Endothelial cell of umbilical vein (primary cell): ENCODE data around the gene ALG13. TPM values are rescaled to one million over a fixed set of nuclear protein-coding genes. Genes with fewer than 3 reads are reported as not detected.

Source experiments
- BruUV-seq: library from RNA; stranded (reverse); fragments of 400-500 nt; replicated peaks from 2 replicates; lab custom pipeline; 2021; lab: Mats Ljungman, UMichigan
- CTCF ChIA-PET: fragments of 300-600, 350-600 bp; sonication (Branson Sonifier 250); formaldehyde crosslinking; loops from one replicate; lab custom pipeline; 2021; ENCODE audit warnings: antibody characterized with exemption, inconsistent platforms; lab: Charles Lee
- POLR2A ChIA-PET: fragments of 300-600, 350-600 bp; sonication (Branson Sonifier 250); formaldehyde crosslinking; loops from one replicate; lab custom pipeline; 2021; ENCODE audit warnings: antibody characterized with exemption, inconsistent platforms; lab: Charles Lee
- DNase-seq: peaks from one replicate; pipeline ENCODE4 v3.0.0-alpha.2; 2011; ENCODE audit warnings: low read depth, low spot score
- FAIRE-seq: peaks from 2 replicates; lab custom pipeline; 2011; peaks lifted over from hg19 to GRCh38; lab: Jason Lieb, UNC
- H2AFZ ChIP-seq: 2 replicates; pipeline ENCODE4 v1.6.0; 2012; ENCODE audit warnings: low read depth, low read length, control low read depth, inconsistent platforms
- H3K27ac ChIP-seq: 2 replicates; pipeline ENCODE4 v1.5.1; 2011; ENCODE audit warnings: low read depth, mild to moderate bottlenecking, control low read depth, low read length, moderate library complexity; ENCODE audit not compliant: insufficient read depth
- H3K27me3 ChIP-seq, 2 experiments: 2 replicates each; pipeline versions ENCODE4 v1.6.0 to v1.6.1; 2011; ENCODE audit warnings: low read length in 2 of 2, mixed read lengths in 1 of 2; ENCODE audit not compliant: control insufficient read depth in 2 of 2, insufficient read depth in 2 of 2
- H3K36me3 ChIP-seq, 2 experiments: 2 replicates in 1 of 2; 3 replicates in 1 of 2; pipeline ENCODE4 v1.5.1; 2011; ENCODE audit warnings: low read length in 2 of 2, mild to moderate bottlenecking in 1 of 2, moderate library complexity in 1 of 2; ENCODE audit not compliant: control insufficient read depth in 2 of 2, insufficient read depth in 2 of 2; ENCODE audit errors: extremely low read depth in 1 of 2
- H3K4me1 ChIP-seq: 3 replicates; pipeline ENCODE4 v1.5.1; 2011; ENCODE audit warnings: mild to moderate bottlenecking, low read length; ENCODE audit not compliant: control insufficient read depth, insufficient read depth; ENCODE audit errors: extremely low read depth
- H3K4me2 ChIP-seq: 2 replicates; pipeline ENCODE4 v1.6.1; 2011; ENCODE audit warnings: low read length, control low read depth, mixed read lengths; ENCODE audit not compliant: insufficient read depth
- H3K4me3 ChIP-seq, 3 experiments: fragments of 200-600 bp in 1 of 3; sonication (generic), shearing (Covaris generic) in 1 of 3; replicated peaks in 1 of 3; 2 replicates each; pipeline ENCODE4 v1.5.1; 2011 to 2016; ENCODE audit warnings: control low read depth in 3 of 3, low read length in 3 of 3, mild to moderate bottlenecking in 2 of 3, inconsistent platforms in 1 of 3, low read depth in 1 of 3, moderate library complexity in 1 of 3; ENCODE audit not compliant: insufficient read depth in 1 of 3
- H3K79me2 ChIP-seq: 2 replicates; pipeline ENCODE4 v1.6.0; 2012; ENCODE audit warnings: low read length, inconsistent platforms; ENCODE audit not compliant: control insufficient read depth, insufficient read depth
- H3K9ac ChIP-seq: replicated peaks from 2 replicates; pipeline ENCODE3; 2011; ENCODE audit warnings: low read length, control low read depth; ENCODE audit not compliant: insufficient read depth; ENCODE audit errors: extremely low read depth
- H3K9me1 ChIP-seq: replicated peaks from 3 replicates; pipeline ENCODE4 v1.6.0; 2011; ENCODE audit warnings: mild to moderate bottlenecking, low read length; ENCODE audit not compliant: control insufficient read depth, insufficient read depth; ENCODE audit errors: extremely low read depth
- H3K9me3 ChIP-seq: replicated peaks from 2 replicates; pipeline ENCODE4 v1.5.1; 2012; ENCODE audit warnings: low read length, inconsistent platforms; ENCODE audit not compliant: control insufficient read depth, insufficient read depth
- H4K20me1 ChIP-seq: replicated peaks from 2 replicates; pipeline ENCODE3; 2011; ENCODE audit warnings: mild to moderate bottlenecking, low read length; ENCODE audit not compliant: control insufficient read depth, insufficient read depth; ENCODE audit errors: extremely low read depth
- EZH2 ChIP-seq: IDR thresholded peaks from 2 replicates; pipeline ENCODE4 v1.6.1; 2012; ENCODE audit warnings: borderline replicate concordance, low read depth, mild to moderate bottlenecking, moderate library complexity, low read length, inconsistent platforms; ENCODE audit not compliant: severe bottlenecking
- FOS ChIP-seq: IDR thresholded peaks from 2 replicates; pipeline ENCODE4 v1.6.1; 2011; ENCODE audit warnings: mild to moderate bottlenecking, low read length, moderate library complexity, borderline replicate concordance; ENCODE audit not compliant: insufficient read depth
- GATA2 ChIP-seq: IDR thresholded peaks from 2 replicates; pipeline ENCODE4 v1.7.0; 2011; ENCODE audit warnings: low read depth, mild to moderate bottlenecking, moderate library complexity, mixed read lengths, low read length; ENCODE audit not compliant: insufficient read length, insufficient read depth
- JUN ChIP-seq: IDR thresholded peaks from 2 replicates; pipeline ENCODE4 v1.6.1; 2011; ENCODE audit warnings: borderline replicate concordance, low read depth; ENCODE audit not compliant: insufficient read length, insufficient read depth
- MAX ChIP-seq: IDR thresholded peaks from 2 replicates; pipeline ENCODE4 v1.6.1; 2011; ENCODE audit not compliant: insufficient read depth, insufficient read length
- MYC ChIP-seq: IDR thresholded peaks from one replicate; pipeline ENCODE4 v1.6.1; 2011; ENCODE audit warnings: mild to moderate bottlenecking, low read depth, low read length
- POLR2A ChIP-seq: IDR thresholded peaks from 2 replicates; pipeline ENCODE4 v1.6.1; 2012; ENCODE audit warnings: low read depth, mild to moderate bottlenecking, control low read depth, low read length
- POLR2AphosphoS5 ChIP-seq: IDR thresholded peaks from 2 replicates; pipeline ENCODE4 v1.6.1; 2012; ENCODE audit warnings: low read depth, mild to moderate bottlenecking, control low read depth, low read length, moderate library complexity; ENCODE audit not compliant: insufficient read depth
- dilution Hi-C: fragments of 300-500 bp; cut with MboI; formaldehyde crosslinking; loops from one replicate; pipeline ENCODE4 v1.15.0; 2019; ENCODE audit warnings: low sequenced_read_pairs; ENCODE audit not compliant: extremely low pct_ligation_motif_present
- intact Hi-C: fragments of 100-400 bp; cut with micrococcal nuclease; formaldehyde crosslinking; loops from one replicate; pipeline ENCODE4 v1.10.0; 2022
- polyA plus RNA-seq, 4 experiments: library from polyadenylated mRNA; depleted of rRNA in 3 of 4; stranded (reverse) in 3 of 4; unstranded in 1 of 4; fragments of >200 nt; gene quantifications; 2 replicates each; pipeline versions ENCODE4 v1.2.1 to v1.2.3, GENCODE V29; 2011 to 2012; ENCODE audit warnings: missing spikeins in 1 of 4
- total RNA-seq: library from RNA; stranded (reverse); gene quantifications from 2 replicates; pipeline ENCODE4 v1.2.3, GENCODE V29; 2021
- TF ChIP-seq, protein P1 (sequence below), 2 donors: IDR thresholded peaks; 1 replicate in 1 of 2; 2 replicates in 1 of 2; pipeline ENCODE4 v1.5.1; 2011; ENCODE audit warnings: low read length in 2 of 2, mild to moderate bottlenecking in 2 of 2, moderate library complexity in 2 of 2, control low read depth in 1 of 2, inconsistent platforms in 1 of 2, low read depth in 1 of 2; ENCODE audit not compliant: insufficient read depth in 1 of 2; ENCODE audit errors: extremely low read depth in 1 of 2

The ALG13 gene
- total and polyA plus RNA-seq, 2 donors (not counting 3 experiments of a cell fraction or from before 2014, with no cell fraction given), result 37.9 to 59.2 TPM

- POLR2A ChIA-PET, result no interaction called here
- H3K4me1 ChIP-seq, result no peaks in the 10 kb centered on the region
- no peak overlapping the region for H3K9ac ChIP-seq
- DNase-seq (no peak), FAIRE-seq (no peak)
- TF ChIP-seq MYC, result no peak
- no peak for TF ChIP-seq GATA2
- TF ChIP-seq MAX, result no peak
- no peak for TF ChIP-seq JUN
- TF ChIP-seq EZH2, result no peak
- no peak for TF ChIP-seq POLR2AphosphoS5
- TF ChIP-seq POLR2A, result no peak
- no peak for TF ChIP-seq FOS
- TF ChIP-seq, protein P1, sequence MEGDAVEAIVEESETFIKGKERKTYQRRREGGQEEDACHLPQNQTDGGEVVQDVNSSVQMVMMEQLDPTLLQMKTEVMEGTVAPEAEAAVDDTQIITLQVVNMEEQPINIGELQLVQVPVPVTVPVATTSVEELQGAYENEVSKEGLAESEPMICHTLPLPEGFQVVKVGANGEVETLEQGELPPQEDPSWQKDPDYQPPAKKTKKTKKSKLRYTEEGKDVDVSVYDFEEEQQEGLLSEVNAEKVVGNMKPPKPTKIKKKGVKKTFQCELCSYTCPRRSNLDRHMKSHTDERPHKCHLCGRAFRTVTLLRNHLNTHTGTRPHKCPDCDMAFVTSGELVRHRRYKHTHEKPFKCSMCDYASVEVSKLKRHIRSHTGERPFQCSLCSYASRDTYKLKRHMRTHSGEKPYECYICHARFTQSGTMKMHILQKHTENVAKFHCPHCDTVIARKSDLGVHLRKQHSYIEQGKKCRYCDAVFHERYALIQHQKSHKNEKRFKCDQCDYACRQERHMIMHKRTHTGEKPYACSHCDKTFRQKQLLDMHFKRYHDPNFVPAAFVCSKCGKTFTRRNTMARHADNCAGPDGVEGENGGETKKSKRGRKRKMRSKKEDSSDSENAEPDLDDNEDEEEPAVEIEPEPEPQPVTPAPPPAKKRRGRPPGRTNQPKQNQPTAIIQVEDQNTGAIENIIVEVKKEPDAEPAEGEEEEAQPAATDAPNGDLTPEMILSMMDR (IDR thresholded peaks at IDR 0.05; ENCODE audit: extremely low read depth in 1 of 2, insufficient read depth in 1 of 2, low read depth in 1 of 2, low read length in 2 of 2), result no peak
- H3K27ac ChIP-seq, result no peak overlapping the region
- no peak overlapping the region for H2AFZ ChIP-seq
- no peaks in the 10 kb centered on the region for H3K9me1 ChIP-seq
- CTCF ChIA-PET, result no interaction called here
- dilution Hi-C loops, result no loop called here
- H3K4me2 ChIP-seq, result no peak overlapping the region
- H3K27me3 ChIP-seq, result no peaks in the 10 kb centered on the region
- no peaks in the 10 kb centered on the region for H3K79me2 ChIP-seq
- no peaks in the 10 kb centered on the region for H4K20me1 ChIP-seq
- BruUV-seq, result no TSS peak
- no peak overlapping the region for H3K4me3 ChIP-seq
- no peaks in the 10 kb centered on the region for H3K36me3 ChIP-seq
- intact Hi-C loops, result no loop called here
- no peaks in the 10 kb centered on the region for H3K9me3 ChIP-seq
These were observed 14.4 kb downstream of the ALG13 start for GRCh38 chrX:111695297-111695880.
